ENCODE results near the gene KRT24.

- TF ChIP-seq CTCF (IDR thresholded peaks at IDR 0.05; ENCODE audit: poor library complexity, severe bottlenecking) (no peak), EZH2 (IDR thresholded peaks at IDR 0.05; ENCODE audit: borderline replicate concordance, insufficient read depth, low read length, poor library complexity, severe bottlenecking) (no peak), EP300 (conservative IDR thresholded peaks at IDR 0.05; ENCODE audit: poor library complexity, severe bottlenecking) (no peak)
Measured at GRCh38 chr17:40679523-40679907, 24.0 kb downstream of the KRT24 start.
